HFFc6 (cell line): Measurements from ENCODE around the gene ZNF581. TPM values are rescaled to one million over a fixed set of nuclear protein-coding genes. Genes with fewer than 3 reads are reported as not detected.

Experiments used
- DNase-seq: peaks from one replicate; pipeline ENCODE4 v3.0.0-alpha.2; 2018
- H3K27ac Mint-ChIP-seq: 2 replicates; pipeline ENCODE4 v1.8.0; 2020; ENCODE audit warnings: mild to moderate bottlenecking, mixed read lengths
- H3K27me3 Mint-ChIP-seq: 2 replicates; pipeline ENCODE4 v1.8.0; 2021; ENCODE audit warnings: mild to moderate bottlenecking, moderate library complexity, mixed read lengths; ENCODE audit not compliant: insufficient read depth
- H3K36me3 Mint-ChIP-seq: 2 replicates; pipeline ENCODE4 v1.8.0; 2021; ENCODE audit warnings: low read depth, mixed read lengths
- H3K4me1 Mint-ChIP-seq: 2 replicates; pipeline ENCODE4 v1.8.0; 2020; ENCODE audit warnings: low read depth, mixed read lengths
- H3K4me3 Mint-ChIP-seq: 2 replicates; pipeline ENCODE4 v1.8.0; 2020; ENCODE audit warnings: mild to moderate bottlenecking, moderate library complexity, mixed read lengths
- H3K9me3 Mint-ChIP-seq: 2 replicates; pipeline ENCODE4 v1.8.0; 2020; ENCODE audit warnings: mild to moderate bottlenecking, mixed read lengths
- CTCF ChIP-seq: fragments of 200-600 bp; sonication (generic); IDR thresholded peaks from 2 replicates; pipeline ENCODE4 v1.5.0; 2021; ENCODE audit warnings: antibody characterized with exemption, mild to moderate bottlenecking
- total RNA-seq, 6 experiments: library from RNA; stranded (reverse); fragmentation: NEBNext Ultra II Directional; extraction: Animal tissue kit (Norgen Biotek cat#: 25700); gene quantifications; 2 replicates in 1 of 6; 3 replicates in 5 of 6; pipeline ENCODE4 v1.2.3, GENCODE V29; 2021

ZNF581 gene
- total RNA-seq, 6 experiments from 2014 or later, result 20.1 to 25.8 (median 21.9) TPM

- TF ChIP-seq CTCF, result no peak
- peak overlapping the region; percentile 92 for H3K4me3 Mint-ChIP-seq
- H3K9me3 Mint-ChIP-seq, result no peaks in the 10 kb centered on the region
- DNase-seq, result no peak
- peaks cover 14% of the 10 kb centered on the region for H3K36me3 Mint-ChIP-seq
- peaks cover 44% of the 10 kb centered on the region for H3K4me1 Mint-ChIP-seq
- H3K27me3 Mint-ChIP-seq, result peaks cover 9% of the 10 kb centered on the region
- peak overlapping the region; percentile 86 for H3K27ac Mint-ChIP-seq
Measured at GRCh38 chr19:55644191-55644833, 863 bp downstream of the ZNF581 start.

DNA sequence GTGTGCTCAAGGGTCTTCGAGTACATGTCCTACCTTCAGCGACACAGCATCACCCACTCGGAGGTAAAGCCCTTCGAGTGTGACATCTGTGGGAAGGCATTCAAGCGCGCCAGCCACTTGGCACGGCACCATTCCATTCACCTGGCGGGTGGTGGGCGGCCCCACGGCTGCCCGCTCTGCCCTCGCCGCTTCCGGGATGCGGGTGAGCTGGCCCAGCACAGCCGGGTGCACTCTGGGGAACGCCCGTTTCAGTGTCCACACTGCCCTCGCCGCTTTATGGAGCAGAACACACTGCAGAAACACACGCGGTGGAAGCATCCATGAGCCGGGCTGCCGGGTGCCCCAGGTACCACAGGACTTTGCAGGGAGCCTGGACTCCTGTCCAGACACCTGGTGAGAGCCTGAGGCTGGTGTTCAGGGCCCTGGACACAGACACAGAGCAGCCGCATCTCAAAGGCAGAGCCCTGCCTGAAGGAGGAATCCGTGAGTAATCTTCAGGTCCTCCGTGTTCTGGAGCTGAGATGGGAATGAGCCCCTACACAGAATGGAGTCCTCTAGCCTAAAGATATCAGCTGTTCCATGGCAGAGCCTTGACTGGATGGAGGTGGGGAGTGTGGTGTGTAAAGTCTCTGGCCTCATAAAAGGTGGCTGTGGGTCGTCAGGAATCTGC lies 1.5 kb downstream of the ZNF581 start:
- DNase-seq, result no peak
- no peaks in the 10 kb centered on the region for H3K9me3 Mint-ChIP-seq
- H3K27me3 Mint-ChIP-seq, result peaks cover 9% of the 10 kb centered on the region
- H3K4me3 Mint-ChIP-seq, result peak overlapping the region; percentile 92
- peaks cover 14% of the 10 kb centered on the region for H3K36me3 Mint-ChIP-seq
- peaks cover 40% of the 10 kb centered on the region for H3K4me1 Mint-ChIP-seq
- TF ChIP-seq CTCF, result no peak
- peak overlapping the region; percentile 86; the same call in 1 of the 2 replicates for H3K27ac Mint-ChIP-seq

- Mint-ChIP-seq H3K27me3 (peaks cover 6% of the 10 kb centered on the region), H3K9me3 (no peaks in the 10 kb centered on the region), H3K4me3 (peak overlapping the region; percentile 42), H3K27ac (peak overlapping the region; percentile 52), H3K36me3 (peaks cover 14% of the 10 kb centered on the region), H3K4me1 (peaks cover 35% of the 10 kb centered on the region)
- no peak for DNase-seq
- TF ChIP-seq CTCF, result no peak
Measured at GRCh38 chr19:55645512-55645881, 2.0 kb downstream of the ZNF581 start.

- H3K27me3 Mint-ChIP-seq, result peaks cover 5% of the 10 kb centered on the region
- peaks cover 29% of the 10 kb centered on the region for H3K4me1 Mint-ChIP-seq
- peak overlapping the region; percentile 84 for H3K4me3 Mint-ChIP-seq
- peak overlapping the region; percentile 69 for H3K27ac Mint-ChIP-seq
- peaks cover 14% of the 10 kb centered on the region for H3K36me3 Mint-ChIP-seq
- H3K9me3 Mint-ChIP-seq, result no peaks in the 10 kb centered on the region
- DNase-seq, result no peak
- TF ChIP-seq CTCF, result peak; percentile 23; the same call in 1 of the 2 replicates
Measured at GRCh38 chr19:55646889-55647731, 3.7 kb downstream of the ZNF581 start.

- Mint-ChIP-seq H3K36me3 (peaks cover 13% of the 10 kb centered on the region), H3K27me3 (peaks cover 5% of the 10 kb centered on the region), H3K27ac (peak within 1 kb of the TSS; percentile 69), H3K4me1 (peaks cover 25% of the 10 kb centered on the region), H3K4me3 (peak within 1 kb of the TSS; percentile 85), H3K9me3 (no peaks in the 10 kb centered on the region)
- TF ChIP-seq CTCF, result no peak
- peak; percentile 24 for DNase-seq
Measured at GRCh38 chr19:55647732-55648584, 4.5 kb downstream of the ZNF581 start, which contains the start of gene CCDC106. Gene CCDC106 (plus strand): TSS chr19:55648212. CDS start chr19:55649047, 835 bp downstream.
